Measurements from ENCODE around the gene RBM20.

GRCh38 chr10:110793128-110793812, 149.1 kb downstream of the RBM20 start:
- TF ChIP-seq CTCF (IDR thresholded peaks at IDR 0.05; ENCODE audit: poor library complexity) (no peak), EZH2 (IDR thresholded peaks at IDR 0.05; ENCODE audit: borderline replicate concordance) (no peak)

Data from hepatocyte (in vitro differentiated cells).